Breast epithelium (tissue), 4 donors: ENCODE results near the gene ABTB2. TPM values are rescaled to one million over a fixed set of nuclear protein-coding genes. Genes with fewer than 3 reads are reported as not detected.

ENCODE experiments used
- DNase-seq, 2 donors: peaks; one replicate each; pipeline ENCODE4 v3.0.0-alpha.2; 2019; ENCODE audit warnings: low spot score in 2 of 2
- H3K27ac ChIP-seq, 2 donors: fragments of 200-600 bp; sonication (generic) in 1 of 2; one replicate each; pipeline ENCODE4 v1.5.1; 2016 to 2019; ENCODE audit warnings: mild to moderate bottlenecking in 1 of 2
- H3K27me3 ChIP-seq, 2 donors: fragments of 200-600 bp; sonication (generic) in 1 of 2; one replicate each; pipeline versions ENCODE4 v1.5.1 to v1.6.0; 2017 to 2019; ENCODE audit warnings: control low read depth in 1 of 2, mild to moderate bottlenecking in 1 of 2
- H3K36me3 ChIP-seq: fragments of 200-600 bp; one replicate; pipeline ENCODE4 v1.5.1; 2019
- H3K4me1 ChIP-seq, 2 donors: fragments of 200-600 bp; sonication (generic); one replicate each; pipeline ENCODE4 v1.5.1; 2016 to 2019; ENCODE audit warnings: control low read depth in 1 of 2
- H3K4me3 ChIP-seq, 3 donors: fragments of 200-600 bp; sonication (generic); 1 replicate in 2 of 3; 2 replicates in 1 of 3; pipeline ENCODE4 v1.5.1; 2016 to 2019; ENCODE audit warnings: mild to moderate bottlenecking in 3 of 3, moderate library complexity in 2 of 3
- H3K9me3 ChIP-seq, 2 donors: fragments of 200-600 bp; sonication (generic) in 1 of 2; one replicate each; pipeline ENCODE4 v1.5.1; 2016 to 2019; ENCODE audit warnings: control low read depth in 1 of 2
- POLR2A ChIP-seq: fragments of 450-650 bp; IDR thresholded peaks from one replicate; pipeline ENCODE4 v1.6.1; 2016; ENCODE audit warnings: antibody characterized with exemption, mild to moderate bottlenecking, moderate library complexity
- POLR2AphosphoS5 ChIP-seq, 3 donors: sonication (generic); formaldehyde crosslinking; IDR thresholded peaks; one replicate each; pipeline ENCODE4 v1.6.1; 2017; ENCODE audit warnings: antibody characterized with exemption in 3 of 3
- intact Hi-C: fragments of 100-400 bp; cut with DNase I; formaldehyde crosslinking; loops from one replicate; pipeline ENCODE4 v1.15.1; 2023; ENCODE audit warnings: low total_unique reads
- total RNA-seq, 3 donors: library from RNA; depleted of rRNA; stranded (reverse); fragments of >200 nt; gene quantifications; one replicate each; pipeline ENCODE4 v1.1.0, GENCODE V29; 2016
- TF ChIP-seq, protein P1 (sequence below), 3 donors: fragments of 450-650 bp; IDR thresholded peaks; one replicate each; pipeline ENCODE4 v1.5.1; 2016 to 2017; ENCODE audit warnings: antibody characterized with exemption in 3 of 3, mild to moderate bottlenecking in 3 of 3, moderate library complexity in 3 of 3

ABTB2 gene
- total RNA-seq, 3 donors from 2014 or later = 1.3 to 5.6 (median 1.9) TPM

DNA sequence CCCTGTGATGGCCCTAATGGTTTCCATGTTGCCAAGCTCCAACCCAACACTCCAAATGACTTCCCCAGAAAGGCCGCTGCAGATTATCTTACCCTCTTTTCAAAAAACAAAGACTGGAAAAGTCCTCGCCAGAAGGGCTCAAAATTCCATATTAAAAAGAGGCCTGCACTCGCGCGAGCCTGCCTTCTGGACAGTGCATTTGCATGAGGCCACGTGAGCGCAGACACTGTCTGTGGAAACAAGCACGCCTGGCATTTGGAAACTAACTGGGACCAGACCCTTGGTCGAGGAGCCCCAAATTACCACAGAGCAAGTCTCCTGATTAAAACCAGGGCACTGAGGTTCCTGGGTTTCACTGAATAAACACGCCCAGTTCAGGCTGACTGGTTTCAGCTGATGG lies 42.9 kb downstream of the ABTB2 start:
- H3K4me1 ChIP-seq = no peaks in the 10 kb centered on the region
- DNase-seq = no peak
- H3K27me3 ChIP-seq = no peaks in the 10 kb centered on the region
- H3K9me3 ChIP-seq = no peaks in the 10 kb centered on the region
- no peak overlapping the region for H3K4me3 ChIP-seq
- TF ChIP-seq, protein P1, sequence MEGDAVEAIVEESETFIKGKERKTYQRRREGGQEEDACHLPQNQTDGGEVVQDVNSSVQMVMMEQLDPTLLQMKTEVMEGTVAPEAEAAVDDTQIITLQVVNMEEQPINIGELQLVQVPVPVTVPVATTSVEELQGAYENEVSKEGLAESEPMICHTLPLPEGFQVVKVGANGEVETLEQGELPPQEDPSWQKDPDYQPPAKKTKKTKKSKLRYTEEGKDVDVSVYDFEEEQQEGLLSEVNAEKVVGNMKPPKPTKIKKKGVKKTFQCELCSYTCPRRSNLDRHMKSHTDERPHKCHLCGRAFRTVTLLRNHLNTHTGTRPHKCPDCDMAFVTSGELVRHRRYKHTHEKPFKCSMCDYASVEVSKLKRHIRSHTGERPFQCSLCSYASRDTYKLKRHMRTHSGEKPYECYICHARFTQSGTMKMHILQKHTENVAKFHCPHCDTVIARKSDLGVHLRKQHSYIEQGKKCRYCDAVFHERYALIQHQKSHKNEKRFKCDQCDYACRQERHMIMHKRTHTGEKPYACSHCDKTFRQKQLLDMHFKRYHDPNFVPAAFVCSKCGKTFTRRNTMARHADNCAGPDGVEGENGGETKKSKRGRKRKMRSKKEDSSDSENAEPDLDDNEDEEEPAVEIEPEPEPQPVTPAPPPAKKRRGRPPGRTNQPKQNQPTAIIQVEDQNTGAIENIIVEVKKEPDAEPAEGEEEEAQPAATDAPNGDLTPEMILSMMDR (IDR thresholded peaks at IDR 0.05) = no peak
- TF ChIP-seq POLR2A (no peak), POLR2AphosphoS5 (IDR thresholded peaks at IDR 0.05) (no peak)
- H3K36me3 ChIP-seq = no peaks in the 10 kb centered on the region
- intact Hi-C loops = no loop called here
- no peak overlapping the region for H3K27ac ChIP-seq

DNA sequence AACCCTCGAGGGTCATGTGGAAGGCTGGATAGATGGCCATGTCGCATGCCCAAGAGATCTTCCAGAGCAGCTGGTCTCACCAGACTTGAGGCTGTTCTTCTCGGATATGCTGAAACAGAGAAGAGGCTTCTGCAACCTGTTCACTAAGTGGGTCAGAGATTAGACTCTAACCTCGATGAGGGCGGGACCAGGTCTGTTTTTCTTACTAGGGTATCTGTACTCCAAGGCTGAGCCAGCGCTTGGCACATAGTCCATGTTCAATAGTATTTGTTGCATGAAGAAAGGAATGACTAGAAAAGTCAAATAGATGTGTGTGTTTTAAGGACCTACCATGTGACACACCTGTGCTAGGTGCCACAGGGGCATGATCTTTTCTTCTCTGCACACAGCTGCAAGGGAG lies 43.6 kb downstream of the ABTB2 start:
- intact Hi-C loops = no loop called here
- DNase-seq = no peak
- Histone ChIP-seq H3K27ac (no peak overlapping the region), H3K9me3 (no peaks in the 10 kb centered on the region), H3K36me3 (no peaks in the 10 kb centered on the region), H3K4me1 (no peaks in the 10 kb centered on the region), H3K4me3 (no peak overlapping the region), H3K27me3 (no peaks in the 10 kb centered on the region)
- TF ChIP-seq POLR2A (no peak), POLR2AphosphoS5 (IDR thresholded peaks at IDR 0.05) (no peak)
- TF ChIP-seq, protein P1 (IDR thresholded peaks at IDR 0.05) = no peak

DNA sequence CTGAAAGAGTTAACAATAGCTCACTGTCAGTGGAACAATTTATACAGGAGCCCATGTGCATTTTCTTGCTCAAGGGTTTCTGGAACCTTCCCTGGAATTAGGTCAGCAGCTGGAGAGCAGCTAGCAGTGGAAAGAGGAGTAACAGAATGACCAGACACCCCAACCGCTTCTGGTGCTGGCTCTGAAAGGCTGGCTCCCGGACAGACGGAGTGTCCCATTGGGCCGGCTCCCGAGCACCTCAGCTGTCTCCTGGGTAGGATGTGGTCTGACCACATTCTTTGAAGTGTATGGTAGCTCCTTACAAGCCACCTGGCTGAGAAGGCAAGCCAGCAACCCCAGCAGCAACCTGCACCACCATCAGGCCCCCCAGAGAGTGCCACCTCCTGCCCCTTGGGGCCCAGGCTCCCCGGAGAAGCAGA lies 44.7 kb downstream of the ABTB2 start:
- TF ChIP-seq POLR2A (no peak), POLR2AphosphoS5 (IDR thresholded peaks at IDR 0.05) (no peak)
- TF ChIP-seq, protein P1 (IDR thresholded peaks at IDR 0.05) = no peak
- Histone ChIP-seq H3K9me3 (no peaks in the 10 kb centered on the region), H3K27ac (no peak overlapping the region), H3K36me3 (no peaks in the 10 kb centered on the region), H3K4me1 (no peaks in the 10 kb centered on the region), H3K4me3 (no peak overlapping the region), H3K27me3 (no peaks in the 10 kb centered on the region)
- DNase-seq = peak in 1 of 2 donors; percentile 24
- intact Hi-C loops = no loop called here

DNA sequence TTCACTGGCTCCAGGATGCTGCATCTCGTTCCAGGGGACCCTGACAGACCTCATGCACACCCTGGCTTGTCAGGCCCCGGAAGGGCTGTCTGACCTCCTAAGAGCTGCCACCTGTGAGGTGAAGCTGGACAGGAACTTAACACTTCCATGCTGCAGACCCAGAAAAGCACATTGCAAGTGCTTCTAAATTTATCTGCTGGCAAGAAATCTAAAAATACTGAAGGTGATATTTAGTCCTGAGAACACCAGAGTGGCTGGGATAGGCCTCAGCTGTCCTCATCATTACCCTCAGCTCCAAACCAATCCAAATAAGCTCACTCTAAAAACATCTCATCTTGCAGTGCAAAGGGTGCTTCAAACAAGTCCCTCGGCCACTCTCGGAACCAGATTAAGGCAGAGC lies 46.7 kb downstream of the ABTB2 start:
- H3K27me3 ChIP-seq = no peaks in the 10 kb centered on the region
- H3K36me3 ChIP-seq = no peaks in the 10 kb centered on the region
- intact Hi-C loops = no loop called here
- H3K4me1 ChIP-seq = no peaks in the 10 kb centered on the region
- TF ChIP-seq POLR2A (no peak), POLR2AphosphoS5 (IDR thresholded peaks at IDR 0.05) (no peak)
- TF ChIP-seq, protein P1 (IDR thresholded peaks at IDR 0.05) = no peak
- H3K4me3 ChIP-seq = no peak overlapping the region
- H3K27ac ChIP-seq = no peak overlapping the region
- no peak for DNase-seq
- no peaks in the 10 kb centered on the region for H3K9me3 ChIP-seq

DNA sequence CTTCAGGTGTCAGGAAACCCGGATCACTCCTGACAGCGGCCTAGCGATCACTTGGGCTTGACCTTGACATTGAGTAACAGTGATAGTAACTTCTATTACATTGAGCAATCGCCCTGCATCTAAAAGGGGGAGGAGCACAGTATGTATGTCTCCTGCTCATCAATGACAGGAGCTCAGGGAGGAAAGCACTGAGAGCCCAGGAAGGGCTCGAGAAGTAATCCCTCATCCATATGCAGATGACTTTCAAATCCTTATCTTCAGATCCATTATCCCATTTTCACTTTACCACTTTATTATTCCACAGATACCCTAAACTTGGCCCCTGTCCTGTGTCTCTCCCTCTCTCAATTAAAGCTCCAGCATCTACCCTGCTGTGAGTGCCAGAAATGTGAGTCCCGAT lies 47.8 kb downstream of the ABTB2 start:
- H3K36me3 ChIP-seq = no peaks in the 10 kb centered on the region
- TF ChIP-seq, protein P1 (IDR thresholded peaks at IDR 0.05) = no peak
- TF ChIP-seq POLR2A (no peak), POLR2AphosphoS5 (IDR thresholded peaks at IDR 0.05) (no peak)
- H3K27me3 ChIP-seq = no peaks in the 10 kb centered on the region
- no peak for DNase-seq
- H3K27ac ChIP-seq = no peak overlapping the region
- H3K4me3 ChIP-seq = no peak overlapping the region
- intact Hi-C loops = no loop called here
- H3K4me1 ChIP-seq = no peaks in the 10 kb centered on the region
- H3K9me3 ChIP-seq = no peaks in the 10 kb centered on the region
